Stimulated activated naive CD4-positive, alpha-beta T cell treated with Interleukin-2 at 50 U/mL for 16 hours (primary cell): ENCODE measurements around the gene SETD2.
"Not testable (repeated sequence)": the region's sequence is repeated elsewhere in the genome, so short reads cannot be mapped to it uniquely, and the experiment has no call there.

ENCODE experiments used
- DNase-seq: peaks from one replicate; lab custom pipeline; 2025; lab: John Stamatoyannopoulos, UW

SETD2 gene

DNA sequence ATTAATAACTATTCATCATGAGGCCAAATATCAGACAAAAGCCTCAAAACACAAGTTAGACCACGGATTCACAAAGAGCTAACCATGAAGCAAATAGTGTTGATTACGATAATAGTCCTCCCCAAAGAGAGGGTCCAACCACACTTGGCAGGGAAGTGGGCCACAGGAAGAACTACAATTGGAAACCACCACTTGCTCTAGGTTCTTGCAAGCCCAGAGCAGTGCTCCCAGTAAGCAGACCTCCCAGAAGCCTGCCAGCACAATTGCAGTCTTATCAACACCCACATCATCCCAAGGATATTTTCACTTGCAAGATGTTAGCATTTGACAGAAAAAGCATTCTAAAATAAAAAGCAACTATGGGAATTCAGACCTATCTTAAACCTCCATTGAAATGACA, 11.3 kb downstream of the SETD2 start:
- DNase-seq = no peak

DNA sequence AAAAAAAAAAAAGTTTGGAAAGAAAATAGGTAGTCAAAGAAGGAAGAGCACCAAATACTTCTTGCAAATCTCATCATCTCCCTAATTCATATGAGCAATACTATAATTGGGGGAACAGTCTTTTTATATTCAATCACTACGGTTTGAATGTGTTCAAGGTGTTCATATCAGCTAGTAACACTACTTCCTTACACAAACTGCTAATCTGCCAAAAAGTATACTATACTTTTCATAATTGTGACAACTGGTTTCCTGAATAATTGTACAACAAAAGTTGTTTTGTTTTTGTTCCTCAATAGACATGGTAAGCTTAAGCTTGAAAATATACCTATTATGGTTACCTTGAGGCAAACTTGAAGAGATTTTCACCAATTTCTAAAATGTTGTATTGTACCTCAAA, 12.1 kb downstream of the SETD2 start:
- no peak for DNase-seq

DNA sequence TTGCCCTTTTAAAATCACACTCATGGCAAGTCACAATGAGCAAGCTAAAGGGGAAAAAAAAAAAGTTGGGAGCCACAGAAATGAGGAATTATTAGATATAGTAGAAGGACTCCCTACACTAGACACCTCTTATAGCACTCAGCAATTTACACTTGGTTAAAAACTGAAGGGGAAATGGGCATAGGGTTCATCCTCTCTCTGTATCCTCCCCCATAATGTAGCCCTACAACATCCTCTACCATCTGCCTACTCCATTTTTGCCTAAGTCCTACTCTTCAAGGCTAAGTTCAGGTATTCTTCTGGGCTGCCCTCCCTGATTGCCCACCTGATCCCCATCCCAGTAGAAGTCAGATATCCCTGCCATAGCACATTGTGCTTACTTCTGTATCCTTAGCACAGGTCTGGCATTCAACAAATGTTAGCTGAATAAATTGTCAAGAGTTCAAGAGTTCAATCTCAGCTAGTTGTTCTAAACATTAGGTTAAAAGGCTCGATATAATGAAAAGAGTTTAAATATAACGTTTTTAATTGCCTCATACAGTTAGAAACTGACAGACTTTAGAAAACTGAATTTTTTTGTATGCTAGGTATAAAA, 14.5 kb downstream of the SETD2 start:
- no peak for DNase-seq

DNA sequence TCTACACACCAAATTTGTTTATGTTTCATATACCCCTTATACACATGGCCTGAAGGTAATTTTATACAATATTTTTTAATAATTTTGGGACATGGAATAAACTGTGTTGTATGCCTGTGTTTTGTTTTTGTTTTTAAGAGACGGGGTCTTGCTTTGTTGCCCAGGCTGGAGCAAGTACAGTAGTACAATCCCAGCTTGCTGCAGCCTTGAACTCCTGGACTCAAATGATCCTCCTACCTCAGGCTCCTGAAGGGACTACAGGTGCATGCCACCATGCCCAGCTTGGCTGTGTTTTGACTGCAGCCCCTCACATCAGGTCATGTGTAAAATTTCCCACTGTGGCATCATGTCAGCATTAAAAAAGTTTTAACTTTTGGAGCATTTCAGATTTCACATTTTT, 18.6 kb downstream of the SETD2 start:
- no peak for DNase-seq

DNA sequence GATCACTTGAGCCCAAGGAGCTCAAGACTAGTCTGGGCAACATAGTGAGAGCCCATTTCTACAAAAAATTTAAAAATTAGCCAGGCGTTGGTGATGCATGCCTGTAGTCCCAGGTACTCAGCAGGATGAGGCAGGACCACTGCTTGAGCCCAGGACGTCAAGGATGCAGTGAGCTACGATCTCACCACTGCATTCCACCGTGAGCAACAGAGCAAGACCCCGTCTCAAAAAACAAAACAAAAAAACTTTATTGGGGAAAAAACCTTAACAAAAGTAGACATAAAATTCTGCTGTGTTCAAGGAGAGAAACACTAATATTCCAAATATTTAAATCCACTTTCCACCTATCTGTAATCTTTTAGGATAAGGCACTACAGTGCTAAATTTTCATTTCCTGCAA, 20.8 kb downstream of the SETD2 start:
- DNase-seq = no peak

DNA sequence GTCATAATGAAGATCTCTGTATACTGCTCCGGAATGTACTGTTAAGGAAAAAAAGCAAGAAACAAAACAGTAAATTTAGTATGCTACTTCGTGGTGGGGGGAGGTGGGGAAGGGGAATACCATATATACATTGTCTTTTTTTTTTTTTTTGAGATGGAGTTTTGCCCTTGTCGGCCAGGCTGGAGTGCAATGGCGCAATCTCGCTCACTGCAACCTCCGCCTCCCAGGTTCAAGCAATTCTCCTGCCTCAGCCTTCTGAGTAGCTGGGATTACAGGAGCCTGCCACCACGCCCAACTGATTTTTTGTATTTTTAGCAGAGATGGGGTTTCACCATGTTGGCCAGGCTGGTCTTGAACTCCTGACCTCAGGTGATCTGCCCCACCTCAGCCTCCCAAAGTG, 21.4 kb downstream of the SETD2 start:
- DNase-seq = not testable (repeated sequence)

DNA sequence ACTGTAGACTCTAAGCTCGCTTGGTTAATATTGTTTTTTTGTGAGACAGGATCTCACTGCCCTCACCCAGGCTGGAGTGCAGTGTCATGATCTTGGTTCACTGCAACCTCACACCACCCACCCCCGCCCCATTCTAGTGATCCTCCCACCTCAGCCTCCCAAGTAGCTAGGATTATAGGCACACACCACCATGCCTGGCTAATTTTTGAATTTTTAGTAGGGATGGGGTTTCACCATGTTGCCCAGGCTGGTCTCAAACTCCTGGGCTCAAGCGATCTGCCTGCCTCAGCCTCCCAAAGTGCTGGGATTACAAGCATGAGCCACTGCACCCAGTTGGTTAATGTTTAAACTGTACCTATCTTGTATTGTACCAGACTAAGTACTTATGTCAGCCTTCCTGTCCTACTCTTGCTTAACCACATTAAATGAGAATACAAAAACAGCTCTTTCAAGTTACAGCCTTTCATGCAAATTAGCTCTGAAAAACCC, 22.9 kb downstream of the SETD2 start:
- DNase-seq = not testable (repeated sequence)

DNA sequence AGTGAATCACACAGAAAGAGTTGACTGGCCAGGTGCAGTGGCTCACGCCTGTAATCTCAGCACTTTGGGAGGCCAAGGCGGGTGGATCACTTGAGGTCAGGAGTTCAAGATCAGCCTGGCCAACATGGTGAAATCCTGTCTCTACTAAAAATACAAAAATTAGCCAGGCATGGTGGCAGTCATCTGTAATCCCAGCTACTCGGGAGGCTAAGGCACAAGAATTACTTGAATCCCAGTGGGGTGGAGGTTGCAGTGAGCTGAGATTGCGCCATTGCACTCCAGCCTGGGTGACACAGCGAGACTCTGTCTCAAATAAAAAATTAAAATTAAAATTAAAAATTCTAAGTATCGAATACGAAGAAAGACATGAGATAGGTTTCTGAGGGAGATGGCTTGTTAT, 23.4 kb downstream of the SETD2 start:
- not testable (repeated sequence) for DNase-seq

DNA sequence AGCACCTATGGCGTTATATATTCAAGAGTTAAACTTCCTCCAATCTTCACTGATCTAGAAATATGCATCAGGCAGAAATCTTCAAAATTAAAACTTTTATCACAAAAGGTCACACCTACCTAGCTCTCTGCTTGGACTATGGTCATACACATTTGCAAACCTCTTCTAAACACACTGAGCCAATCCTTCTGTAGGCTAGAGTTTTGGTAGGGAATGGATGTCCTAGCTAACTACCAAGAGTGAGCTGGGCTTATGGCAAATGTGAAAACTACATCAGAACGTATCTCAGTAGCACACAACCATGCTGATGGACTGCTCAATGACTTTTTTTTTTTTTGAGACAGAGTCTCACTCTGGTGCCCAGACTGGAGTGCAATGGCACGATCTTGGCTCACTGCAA, 29.6 kb downstream of the SETD2 start:
- no peak for DNase-seq

DNA sequence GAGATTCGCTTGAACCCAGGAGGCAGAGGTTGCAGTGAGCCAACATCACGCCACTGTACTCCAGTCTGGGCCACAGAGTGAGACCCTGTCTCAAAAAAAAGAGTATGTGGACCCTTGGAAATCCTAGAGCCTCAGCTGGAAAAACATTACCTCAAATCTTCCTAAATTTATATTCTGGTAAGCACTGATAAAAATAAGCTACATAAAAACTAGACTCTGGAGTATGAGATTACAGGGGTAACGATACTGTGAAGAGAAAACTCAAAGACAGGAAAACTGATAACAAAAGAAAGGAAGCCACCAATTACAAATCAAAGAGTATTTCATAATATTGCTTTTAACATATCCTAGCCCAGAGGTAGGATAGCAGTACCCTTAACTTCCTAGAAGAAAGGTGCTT, 30.3 kb downstream of the SETD2 start:
- no peak for DNase-seq

DNA sequence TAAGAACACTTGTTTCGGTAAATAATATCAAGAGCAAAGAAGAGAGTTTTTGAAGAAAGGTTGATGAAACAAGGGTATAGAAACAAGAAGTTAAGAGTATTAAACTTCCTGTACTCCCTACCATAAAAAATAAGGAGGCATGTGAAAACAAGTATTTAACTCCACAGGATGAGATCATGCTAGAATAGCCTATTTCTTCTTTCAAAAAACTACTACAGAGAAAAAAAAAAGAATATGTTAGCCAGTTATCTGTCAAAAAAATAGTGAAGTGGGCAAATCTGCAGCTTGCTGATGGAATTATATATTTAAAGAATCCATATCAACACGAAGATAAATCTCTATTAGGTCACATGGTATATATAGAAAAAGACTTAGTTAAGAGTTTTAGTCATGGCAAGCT, 33.4 kb downstream of the SETD2 start:
- no peak for DNase-seq

DNA sequence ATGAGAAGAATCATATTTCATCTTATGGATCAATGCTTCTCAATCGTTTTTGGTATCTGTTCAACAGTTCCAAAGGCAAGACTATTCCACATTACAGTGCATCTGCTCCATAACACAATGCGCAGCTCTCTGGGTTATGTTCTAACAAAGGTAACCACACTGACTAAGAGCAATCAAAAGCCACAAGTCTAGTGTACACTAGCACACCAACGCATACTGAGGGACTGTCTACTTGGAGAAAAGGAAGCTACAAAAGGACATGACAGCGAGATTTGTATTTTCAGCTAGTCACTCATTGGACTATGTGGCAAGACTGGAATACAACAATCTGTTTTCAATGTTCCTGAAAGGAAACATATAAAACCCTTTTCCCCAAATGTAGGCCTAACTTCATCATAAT, 35.8 kb downstream of the SETD2 start:
- DNase-seq = no peak

DNA sequence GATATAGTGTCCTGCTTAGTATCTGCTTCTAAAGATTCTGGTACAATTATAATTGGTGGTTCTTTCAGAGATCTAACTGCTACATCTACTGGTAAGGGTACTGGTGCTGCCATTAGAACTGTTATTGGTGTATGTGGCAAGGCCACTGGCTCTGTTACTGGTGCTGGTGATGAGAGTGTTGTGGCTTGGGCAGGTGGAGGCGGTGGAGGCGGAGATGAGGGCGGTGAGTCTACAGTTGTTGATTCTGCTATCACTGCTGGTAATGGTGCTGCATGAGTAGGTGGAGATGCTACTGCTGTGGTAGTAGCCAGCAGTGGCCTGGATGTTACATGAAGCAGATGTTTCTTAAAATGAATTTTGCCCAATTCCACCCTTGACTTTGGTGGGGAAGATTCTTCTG, 40.1 kb downstream of the SETD2 start:
- DNase-seq = no peak

DNA sequence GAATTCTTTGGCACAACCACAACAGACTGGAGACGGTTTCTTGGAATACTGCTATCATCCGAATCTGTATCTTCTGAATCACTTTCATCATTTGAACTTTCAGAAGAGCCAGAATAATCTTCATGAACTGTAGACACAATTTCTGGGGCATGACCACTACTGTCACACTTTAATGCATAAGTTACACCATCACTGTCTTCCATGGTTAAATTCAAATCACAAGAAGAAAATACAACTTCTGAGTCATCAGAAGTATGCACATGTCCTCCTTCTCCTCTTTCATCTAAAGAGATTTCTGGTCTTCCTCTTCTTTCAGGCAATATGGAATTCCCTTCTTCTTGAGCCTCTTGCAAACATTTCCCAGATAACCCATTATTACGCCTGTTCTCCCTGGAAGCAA, 42.5 kb downstream of the SETD2 start:
- no peak for DNase-seq

DNA sequence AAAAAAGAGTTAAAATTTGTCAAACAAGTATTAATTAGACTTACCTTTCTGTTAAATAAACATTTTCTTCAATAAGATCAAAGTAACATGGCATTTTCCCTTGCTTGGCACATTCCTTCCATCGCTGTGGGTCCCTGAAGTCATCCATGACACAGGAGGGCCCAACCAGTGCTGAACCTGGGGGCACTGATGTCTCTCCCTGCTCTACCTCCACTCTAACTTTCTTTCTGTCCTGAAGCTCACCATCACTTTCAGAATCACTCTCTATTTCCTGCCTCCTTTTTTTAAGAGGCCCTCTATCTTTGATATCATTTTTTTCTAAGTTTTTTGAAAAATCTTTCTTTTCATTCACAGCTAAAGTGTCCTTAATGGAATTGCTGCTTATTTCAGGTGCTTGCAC, 43.8 kb downstream of the SETD2 start:
- no peak for DNase-seq

DNA sequence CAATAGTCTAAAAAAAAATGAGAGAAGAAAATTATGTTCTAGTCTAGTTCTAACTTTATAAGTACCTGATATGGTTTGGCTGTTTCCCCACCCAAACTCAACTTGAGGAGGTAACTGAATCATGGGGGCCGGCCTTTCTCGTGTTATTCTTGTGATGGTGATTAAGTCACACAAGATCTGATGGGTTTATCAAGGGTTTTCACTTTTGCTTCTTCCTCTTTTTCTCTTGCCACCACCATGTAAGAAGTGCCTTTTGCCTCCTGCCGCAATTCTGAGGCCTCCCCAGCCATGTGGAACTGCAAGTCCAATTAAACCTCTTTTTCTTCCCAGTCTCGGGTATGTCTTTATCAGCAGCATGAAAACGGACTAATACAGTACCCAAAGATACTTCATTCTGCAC, 44.5 kb downstream of the SETD2 start:
- not testable (repeated sequence) for DNase-seq

DNA sequence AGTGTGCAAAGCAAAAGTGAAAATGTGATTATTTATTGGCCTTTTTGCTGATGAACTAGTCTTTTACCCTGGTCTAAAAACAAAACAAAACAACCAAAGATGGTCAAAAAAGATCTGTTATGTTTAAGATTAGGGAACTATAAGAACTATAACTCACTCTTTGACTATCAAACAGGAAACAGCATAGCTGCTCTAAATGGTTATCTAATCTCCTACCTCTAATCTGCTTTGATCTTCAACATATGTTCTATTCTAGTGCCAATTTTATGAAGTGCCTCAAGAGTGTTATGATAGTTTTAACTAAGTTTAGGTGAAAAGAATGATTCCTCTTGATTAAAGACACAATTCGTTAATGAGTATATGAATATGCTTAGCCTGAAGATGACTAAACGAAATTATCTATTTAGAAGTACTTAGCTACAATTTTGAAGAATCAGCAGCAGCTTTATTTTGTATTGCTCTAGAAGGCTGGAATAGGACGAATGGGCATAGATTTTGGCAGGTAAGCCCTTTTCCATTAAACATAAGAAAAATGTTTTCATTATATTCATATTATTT, 46.0 kb downstream of the SETD2 start:
- DNase-seq = no peak

DNA sequence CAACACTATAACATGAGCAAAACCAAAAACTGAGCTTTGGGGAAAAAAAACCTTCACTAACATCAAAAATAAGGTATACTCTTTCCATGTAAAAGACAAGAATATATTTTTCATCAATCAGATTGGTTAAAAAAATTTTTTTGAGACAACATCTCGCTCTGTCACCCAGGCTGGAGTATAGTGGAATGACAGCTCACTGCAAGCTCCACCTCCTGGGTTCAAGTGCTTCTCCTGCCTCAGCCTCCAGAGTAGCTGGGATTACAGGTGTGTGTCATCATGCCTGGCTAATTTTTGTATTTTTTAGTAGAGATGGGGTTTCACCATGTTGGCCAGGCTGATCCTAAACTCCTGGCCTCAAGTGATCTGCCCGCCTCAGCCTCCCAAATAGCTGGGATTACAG, 48.4 kb downstream of the SETD2 start:
- not testable (repeated sequence) for DNase-seq

DNA sequence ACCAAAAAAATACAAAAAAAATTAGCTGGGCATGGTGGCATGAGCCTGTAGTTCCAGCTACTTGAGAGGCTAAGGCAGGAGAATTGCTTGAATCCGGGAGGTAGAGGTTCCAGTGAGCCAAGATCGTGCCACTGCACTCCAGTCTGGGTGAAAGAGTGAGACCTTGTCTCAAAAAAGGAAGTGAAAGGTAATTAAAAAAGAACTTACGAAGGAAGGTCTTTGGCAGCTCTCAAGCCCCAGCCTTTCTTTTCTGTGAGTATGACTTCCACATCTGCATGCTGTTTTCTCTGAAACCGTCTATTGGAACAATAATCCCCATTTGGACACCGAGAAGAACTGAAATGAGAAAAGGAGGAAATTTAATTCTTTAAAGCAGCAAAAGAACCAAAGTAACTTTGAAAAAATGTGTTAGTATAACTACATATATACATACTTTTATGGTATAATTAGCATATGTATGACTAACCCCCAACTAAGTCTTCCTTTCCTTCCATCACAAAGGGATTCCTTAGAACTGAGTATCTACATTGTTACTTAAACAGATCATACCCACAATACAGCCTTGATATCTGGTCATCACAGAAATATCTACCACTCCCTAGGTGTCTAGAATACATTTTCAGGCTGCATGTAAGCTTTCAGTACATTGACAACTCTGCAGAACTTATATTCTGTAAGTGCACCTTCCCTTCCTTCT, 50.1 kb downstream of the SETD2 start:
- no peak for DNase-seq

DNA sequence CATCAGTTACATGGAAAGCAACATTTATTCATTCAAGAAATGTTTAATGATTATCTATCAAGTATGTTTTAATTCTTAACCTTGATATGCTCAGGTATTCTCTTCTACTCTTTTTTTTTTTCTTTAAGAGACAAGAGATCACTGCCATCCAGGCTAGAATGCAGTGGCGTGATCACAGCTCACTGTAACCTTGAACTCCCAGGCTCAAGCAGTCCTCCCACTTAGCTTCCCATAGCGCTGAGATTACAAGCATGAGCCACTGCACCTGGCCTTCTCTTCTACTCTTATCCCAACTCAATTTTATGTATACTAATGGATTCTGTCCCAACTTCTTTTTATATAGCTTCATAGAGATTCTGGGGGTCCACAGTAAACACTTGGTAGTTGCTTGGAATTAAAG, 50.9 kb downstream of the SETD2 start:
- no peak for DNase-seq

DNA sequence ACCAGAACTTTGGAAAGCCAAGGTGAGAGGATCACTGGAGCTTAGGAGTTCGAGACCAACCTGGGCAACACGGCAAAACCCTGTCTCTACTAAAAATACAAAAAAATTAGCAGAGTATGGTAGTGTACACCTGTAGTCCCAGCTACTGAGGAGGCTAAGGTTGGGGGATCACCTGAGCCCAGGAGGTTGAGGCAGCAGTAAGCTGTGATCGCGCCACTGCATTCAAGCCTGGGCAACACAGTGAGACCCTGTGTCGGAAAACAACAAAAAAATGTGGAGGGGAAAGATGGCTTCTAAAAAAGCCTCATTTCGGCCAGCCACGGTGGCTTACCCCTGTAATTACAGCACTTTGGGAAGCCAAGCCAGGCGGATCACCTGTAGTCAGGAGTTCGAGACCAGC, 54.5 kb downstream of the SETD2 start:
- DNase-seq = no peak

DNA sequence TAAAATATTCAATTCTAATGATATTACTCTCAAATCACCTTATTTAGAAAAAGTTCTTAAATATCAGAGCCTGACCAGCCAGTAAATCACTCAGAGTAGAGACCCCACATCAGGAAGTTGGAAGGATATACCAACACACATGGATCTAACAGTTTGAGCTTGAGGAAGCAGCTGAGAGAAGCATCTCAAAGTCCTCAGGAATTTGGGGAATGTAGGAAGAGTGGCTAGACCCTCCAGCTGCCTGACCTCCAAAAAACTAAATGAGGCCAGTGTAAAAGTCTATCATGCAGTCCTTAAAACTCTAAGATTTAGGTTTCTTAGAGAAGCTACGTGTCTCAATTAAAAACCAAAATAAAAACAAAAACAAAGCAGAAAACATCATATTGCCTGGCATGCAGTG, 55.4 kb downstream of the SETD2 start:
- DNase-seq = no peak

DNA sequence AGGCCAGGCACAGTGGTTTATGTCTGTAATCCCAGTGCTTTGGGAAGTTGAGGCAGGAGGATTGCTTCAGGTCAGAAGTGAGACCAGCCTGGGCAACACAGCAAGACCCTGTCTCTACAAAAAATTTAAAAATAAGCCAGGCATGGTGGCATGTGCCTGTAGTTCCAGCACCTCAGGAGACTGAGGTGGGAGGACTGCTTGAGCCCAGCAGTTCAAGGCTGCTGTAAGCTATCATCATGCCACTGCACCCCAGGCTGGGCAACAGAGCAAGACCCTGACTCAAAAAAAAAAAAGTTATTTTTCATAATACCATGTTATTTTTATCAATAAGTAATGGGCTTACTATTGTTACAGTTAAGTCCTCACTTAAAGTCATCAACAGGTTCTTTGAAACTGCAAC, 59.7 kb downstream of the SETD2 start:
- DNase-seq = no peak

DNA sequence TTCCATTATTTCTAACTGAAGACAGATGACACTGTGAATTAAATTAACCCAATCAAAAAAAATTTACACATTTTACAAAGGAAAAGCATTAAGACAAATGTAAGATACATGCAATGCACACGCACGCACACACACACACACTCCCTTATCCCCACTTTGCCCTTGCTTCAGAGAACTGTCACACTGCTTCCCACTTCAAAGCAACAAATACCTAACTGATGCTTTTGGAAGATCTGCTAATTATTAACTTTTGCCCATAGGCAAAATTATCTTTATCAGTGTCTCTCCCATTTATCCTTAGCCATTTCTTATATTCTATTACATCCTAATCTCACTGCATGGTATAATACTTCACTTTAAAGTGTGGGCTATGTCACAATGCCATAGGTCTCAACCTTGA, 60.3 kb downstream of the SETD2 start:
- no peak for DNase-seq
